HG03196 (cell line): ENCODE data around the gene MAGEC2.

Source experiments
- ATAC-seq: cut with Tn5 transposase; IDR thresholded peaks from one replicate; pipeline ENCODE4 v1.9.1; 2021; ENCODE audit not compliant: unreplicated experiment

The MAGEC2 gene

GRCh38 chrX:142204522-142205433 lies at the start of gene MAGEC2:
TSS of gene MAGEC2 (minus strand) at chrX:142205290. CDS start at chrX:142203987, 1,303 bp downstream.
- ATAC-seq: no peak

- ATAC-seq: no peak
Observed at GRCh38 chrX:142251680-142252079, 46.6 kb upstream of the MAGEC2 start.

GRCh38 chrX:142251202-142251601 lies 46.1 kb upstream of the MAGEC2 start:
- no peak for ATAC-seq

- no peak for ATAC-seq
Observed at GRCh38 chrX:142250502-142250901, 45.4 kb upstream of the MAGEC2 start.

- ATAC-seq: no peak
Observed at GRCh38 chrX:142249721-142250120, 44.6 kb upstream of the MAGEC2 start.

GRCh38 chrX:142244568-142244967 lies 39.5 kb upstream of the MAGEC2 start:
- ATAC-seq: no peak

GRCh38 chrX:142238536-142238935 lies 33.4 kb upstream of the MAGEC2 start:
- no peak for ATAC-seq

GRCh38 chrX:142233400-142233799 lies 28.3 kb upstream of the MAGEC2 start:
- ATAC-seq: no peak

GRCh38 chrX:142214081-142214480 lies 9.0 kb upstream of the MAGEC2 start:
- ATAC-seq: no peak

- ATAC-seq: no peak
Observed at GRCh38 chrX:142201113-142201512, 4.0 kb downstream of the MAGEC2 start.

- ATAC-seq: no peak
Observed at GRCh38 chrX:142186103-142186502, 19.0 kb downstream of the MAGEC2 start.

GRCh38 chrX:142184756-142185602 lies 20.1 kb downstream of the MAGEC2 start:
- no peak for ATAC-seq

- ATAC-seq: no peak
Observed at GRCh38 chrX:142156567-142156966, 48.5 kb downstream of the MAGEC2 start.
